GM19324 (cell line): ENCODE results near the gene SPIN1.

Experiments
- ATAC-seq: cut with Tn5 transposase; IDR thresholded peaks from one replicate; pipeline ENCODE4 v1.9.1; 2021; ENCODE audit warnings: mild to moderate bottlenecking, moderate library complexity; ENCODE audit not compliant: unreplicated experiment, low FRiP score

The SPIN1 gene

DNA sequence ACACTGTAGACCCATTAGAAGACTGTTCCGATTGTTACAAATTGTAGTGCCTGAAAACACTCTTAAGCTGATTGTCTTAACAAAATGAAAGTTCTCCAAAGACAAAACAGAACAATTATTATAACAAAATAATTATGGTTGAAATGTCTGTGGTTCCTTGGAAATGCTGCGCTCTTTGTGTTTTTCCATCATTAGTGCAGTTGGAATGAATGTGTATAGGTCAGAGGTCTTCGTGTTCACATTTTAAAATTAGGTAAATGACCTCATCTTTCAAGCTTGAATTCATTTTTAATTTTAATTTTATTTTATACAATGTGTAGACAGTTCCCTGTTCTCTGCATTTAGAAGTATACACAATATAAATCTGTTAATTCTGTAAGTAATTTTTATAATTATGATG, 90.0 kb downstream of the SPIN1 start:
- no peak for ATAC-seq

GRCh38 chr9:88481933-88482332, 93.7 kb downstream of the SPIN1 start:
- no peak for ATAC-seq

- no peak for ATAC-seq
Observed at GRCh38 chr9:88488166-88488565, 99.9 kb downstream of the SPIN1 start.

DNA sequence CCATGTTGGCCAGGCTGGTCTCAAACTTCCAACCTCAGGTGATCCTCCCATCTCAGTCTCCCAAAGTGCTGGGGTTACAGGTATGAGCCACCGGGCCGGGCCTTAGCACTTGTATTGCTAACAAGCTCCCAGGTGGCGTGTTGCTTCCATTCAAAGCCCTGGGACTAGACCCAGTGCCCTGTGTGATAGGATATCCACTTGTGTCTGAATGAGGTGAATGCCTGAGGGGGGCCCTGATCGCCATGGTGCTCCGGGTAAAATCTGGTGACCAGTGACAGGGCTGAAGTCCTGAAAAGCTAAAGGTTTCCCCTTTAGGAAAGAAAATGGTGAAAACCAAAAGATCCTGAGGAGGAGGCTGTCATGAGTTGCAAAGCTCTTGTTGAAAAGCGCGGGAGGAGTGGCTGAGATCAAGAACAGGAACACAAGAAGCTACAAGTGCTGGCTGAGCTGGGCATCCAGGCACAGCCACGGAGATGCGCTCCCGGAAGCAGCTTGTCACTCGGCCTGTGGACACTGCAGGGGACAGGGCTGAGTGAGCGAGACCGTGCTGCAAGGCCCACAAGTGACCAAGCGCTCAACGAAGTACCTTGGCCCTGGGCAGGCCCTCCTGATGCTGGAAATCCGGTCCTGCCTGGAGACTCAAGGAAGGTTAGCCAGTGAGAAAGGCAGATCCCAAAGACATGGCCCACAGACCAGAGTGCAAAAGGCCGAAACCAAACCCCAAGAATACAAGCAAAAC, 106.9 kb downstream of the SPIN1 start:
- ATAC-seq, result no peak

- no peak for ATAC-seq
Observed at GRCh38 chr9:88497224-88497623, 109.0 kb downstream of the SPIN1 start.

DNA sequence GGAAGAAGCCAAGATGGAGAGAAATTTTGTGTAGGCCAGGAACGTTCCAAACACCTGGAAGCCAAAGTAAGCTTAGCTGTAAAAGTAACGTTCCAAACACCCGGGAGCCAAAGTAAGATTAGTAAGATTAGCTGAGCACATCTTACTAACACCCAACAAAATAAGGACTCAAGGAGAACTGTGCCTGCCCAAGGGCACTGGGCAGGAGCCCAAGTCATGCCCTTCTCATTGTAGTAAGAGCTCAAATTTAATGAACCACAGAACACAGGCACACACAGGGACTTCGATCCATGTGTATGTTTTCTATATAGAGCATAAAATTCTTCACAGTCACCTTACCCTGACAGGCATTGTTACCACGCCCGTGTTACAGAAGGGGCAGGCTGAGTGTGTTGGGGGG, 110.6 kb downstream of the SPIN1 start:
- ATAC-seq, result no peak

GRCh38 chr9:88501086-88501485, 112.8 kb downstream of the SPIN1 start:
- ATAC-seq, result no peak

GRCh38 chr9:88502552-88503034, 114.3 kb downstream of the SPIN1 start:
- no peak for ATAC-seq

- no peak for ATAC-seq
Observed at GRCh38 chr9:88503081-88503844, 115.0 kb downstream of the SPIN1 start.

- no peak for ATAC-seq
Observed at GRCh38 chr9:88503845-88504764, 115.9 kb downstream of the SPIN1 start.

GRCh38 chr9:88508326-88508725, 120.1 kb downstream of the SPIN1 start:
- no peak for ATAC-seq

- no peak for ATAC-seq
Observed at GRCh38 chr9:88511906-88512305, 123.7 kb downstream of the SPIN1 start.

GRCh38 chr9:88514247-88514646, 126.0 kb downstream of the SPIN1 start:
- ATAC-seq, result no peak

DNA sequence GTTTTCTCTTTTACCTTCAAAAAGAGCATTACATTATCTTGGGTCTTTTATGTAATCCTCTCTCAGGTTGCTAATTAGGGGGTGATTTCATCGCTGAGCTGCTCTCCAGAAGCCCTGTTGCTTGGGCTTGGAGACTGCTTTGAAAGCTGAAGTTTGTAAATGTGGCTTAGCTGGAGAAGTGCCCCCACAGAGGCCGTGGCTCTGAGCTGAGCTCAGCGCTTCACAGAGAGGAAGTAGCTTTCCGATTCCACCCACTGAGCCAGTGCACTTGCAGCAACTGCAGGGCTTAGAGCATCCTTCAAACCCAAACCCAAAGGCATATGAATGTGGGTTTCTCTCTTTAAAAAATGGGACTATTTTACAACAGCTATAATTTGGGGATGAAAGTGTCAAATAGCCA, 133.1 kb downstream of the SPIN1 start:
- ATAC-seq, result no peak

DNA sequence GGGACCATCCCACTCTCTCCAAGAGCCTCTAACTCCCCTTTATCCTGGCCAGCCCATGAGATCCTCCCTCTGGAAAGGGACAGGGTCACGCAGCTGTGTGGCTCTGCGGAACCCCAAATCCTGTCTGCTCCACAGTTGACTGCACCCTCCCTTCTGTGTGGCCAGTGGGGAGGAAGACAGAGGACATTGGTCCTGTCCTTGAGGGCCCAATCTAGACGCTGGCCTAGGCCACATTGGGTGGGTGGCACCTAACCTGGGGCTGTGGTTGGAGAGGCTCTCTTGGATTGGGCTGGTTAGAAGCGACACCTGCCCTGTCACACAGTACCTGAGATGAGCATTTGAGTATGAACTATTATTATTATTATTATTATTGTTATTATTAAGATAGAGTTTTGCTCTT, 134.1 kb downstream of the SPIN1 start:
- ATAC-seq, result no peak

DNA sequence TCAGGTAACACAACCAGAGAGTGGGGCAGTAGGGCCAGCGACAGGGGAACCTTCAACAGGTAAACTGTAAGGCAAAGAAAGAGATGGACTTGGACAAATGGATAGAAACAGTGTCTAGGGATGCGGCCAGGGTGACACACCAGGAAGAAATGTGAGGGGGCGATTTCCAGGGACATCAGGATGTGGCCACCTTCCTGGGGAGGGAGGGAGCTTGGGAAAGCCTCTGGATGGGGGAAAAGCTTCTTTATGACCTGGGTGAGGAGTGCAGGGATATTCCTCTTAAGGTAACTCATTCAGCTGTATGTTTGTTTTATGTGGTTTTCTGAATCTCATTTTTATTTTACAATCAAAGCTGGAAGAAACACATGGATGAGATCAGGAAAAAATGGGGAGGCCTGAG, 134.8 kb downstream of the SPIN1 start:
- no peak for ATAC-seq

DNA sequence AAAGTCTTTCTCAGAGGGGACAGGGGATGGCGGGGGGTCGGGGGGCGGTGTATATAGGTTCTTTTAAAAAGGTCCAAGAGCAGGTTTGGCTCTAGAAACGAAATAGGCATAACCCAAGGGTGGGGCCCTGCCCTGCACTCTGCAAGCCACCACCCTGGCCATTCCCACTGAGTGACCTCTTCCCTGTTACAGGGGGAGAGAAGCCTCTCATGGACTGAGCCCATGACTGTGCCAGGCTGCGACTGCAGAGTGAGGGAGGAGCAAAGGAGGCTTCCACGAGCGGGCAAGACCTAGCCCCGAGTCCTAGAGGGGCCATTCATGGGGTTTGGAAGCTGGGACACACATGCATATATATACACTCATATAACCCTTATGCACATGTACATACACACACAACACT, 136.7 kb downstream of the SPIN1 start:
- no peak for ATAC-seq

- no peak for ATAC-seq
Observed at GRCh38 chr9:88527618-88528017, 139.4 kb downstream of the SPIN1 start.
